Measurements from ENCODE around the gene THEM5.

- TF ChIP-seq EZH2 (IDR thresholded peaks at IDR 0.05; ENCODE audit: borderline replicate concordance, low read depth, low read length, severe bottlenecking), result no peak
- TF ChIP-seq, protein P1, sequence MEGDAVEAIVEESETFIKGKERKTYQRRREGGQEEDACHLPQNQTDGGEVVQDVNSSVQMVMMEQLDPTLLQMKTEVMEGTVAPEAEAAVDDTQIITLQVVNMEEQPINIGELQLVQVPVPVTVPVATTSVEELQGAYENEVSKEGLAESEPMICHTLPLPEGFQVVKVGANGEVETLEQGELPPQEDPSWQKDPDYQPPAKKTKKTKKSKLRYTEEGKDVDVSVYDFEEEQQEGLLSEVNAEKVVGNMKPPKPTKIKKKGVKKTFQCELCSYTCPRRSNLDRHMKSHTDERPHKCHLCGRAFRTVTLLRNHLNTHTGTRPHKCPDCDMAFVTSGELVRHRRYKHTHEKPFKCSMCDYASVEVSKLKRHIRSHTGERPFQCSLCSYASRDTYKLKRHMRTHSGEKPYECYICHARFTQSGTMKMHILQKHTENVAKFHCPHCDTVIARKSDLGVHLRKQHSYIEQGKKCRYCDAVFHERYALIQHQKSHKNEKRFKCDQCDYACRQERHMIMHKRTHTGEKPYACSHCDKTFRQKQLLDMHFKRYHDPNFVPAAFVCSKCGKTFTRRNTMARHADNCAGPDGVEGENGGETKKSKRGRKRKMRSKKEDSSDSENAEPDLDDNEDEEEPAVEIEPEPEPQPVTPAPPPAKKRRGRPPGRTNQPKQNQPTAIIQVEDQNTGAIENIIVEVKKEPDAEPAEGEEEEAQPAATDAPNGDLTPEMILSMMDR (IDR thresholded peaks at IDR 0.05; ENCODE audit: borderline replicate concordance, extremely low read depth, low read length, poor library complexity, severe bottlenecking), result no peak
Measured at GRCh38 chr1:151892190-151892589, 38.7 kb upstream of the THEM5 start.
